ENCODE results near the gene CGREF1. TPM values are rescaled to one million over a fixed set of nuclear protein-coding genes. Genes with fewer than 3 reads are reported as not detected.

Gene CGREF1
- polyA plus RNA-seq, 1 of the 3 experiments (the other 2 are of a cell fraction) = 18.3 TPM

GRCh38 chr2:27051902-27052645, 66.9 kb downstream of the CGREF1 start:
- H2AFZ ChIP-seq (ENCODE audit: low read depth) = peak overlapping the region; percentile 71
- TF ChIP-seq MXI1 (IDR thresholded peaks at IDR 0.05; ENCODE audit: low read depth, low read length) (no peak), GABPA (IDR thresholded peaks at IDR 0.05; ENCODE audit: low read depth) (no peak), TEAD4 (IDR thresholded peaks at IDR 0.05; ENCODE audit: borderline replicate concordance, insufficient read depth) (no peak), SIN3A (IDR thresholded peaks at IDR 0.05; ENCODE audit: borderline replicate concordance, low read depth, low read length) (no peak), NFIC (IDR thresholded peaks at IDR 0.05; ENCODE audit: borderline replicate concordance) (no peak), RAD21 (IDR thresholded peaks at IDR 0.05; ENCODE audit: low read length) (no peak), YY1 (IDR thresholded peaks at IDR 0.05; ENCODE audit: low read depth) (no peak), SMC3 (IDR thresholded peaks at IDR 0.05; ENCODE audit: low read depth, low read length) (no peak), FOSL2 (IDR thresholded peaks at IDR 0.05; ENCODE audit: borderline replicate concordance, low read depth) (no peak), REST (IDR thresholded peaks at IDR 0.05; ENCODE audit: low read depth, low read length) (no peak), USF1 (IDR thresholded peaks at IDR 0.05; ENCODE audit: borderline replicate concordance, low read depth) (no peak), JUND (IDR thresholded peaks at IDR 0.05) (no peak), MEF2A (IDR thresholded peaks at IDR 0.05; ENCODE audit: borderline replicate concordance, low read depth) (no peak), TAF1 (IDR thresholded peaks at IDR 0.05; ENCODE audit: borderline replicate concordance, low read depth, low read length) (no peak), EZH2phosphoT487 (IDR thresholded peaks at IDR 0.05; ENCODE audit: borderline replicate concordance, low read depth) (no peak)
- no peaks in the 10 kb centered on the region for H3K9me2 ChIP-seq
- H3K27me3 ChIP-seq (ENCODE audit: insufficient read depth) = no peaks in the 10 kb centered on the region
- H3K27ac ChIP-seq (ENCODE audit: low read depth in 2 of 2, low read length in 1 of 2) = peak overlapping the region in 1 of 2 experiments; percentile 98; a peak in 3 of 4 replicates
- peaks cover 13 to 37% of the 10 kb centered on the region in 2 experiments for H3K36me3 ChIP-seq (replicated peaks in 1 of 2; ENCODE audit: control insufficient read depth in 1 of 2, insufficient read depth in 2 of 2, low read length in 1 of 2)
- peak overlapping the region; percentile 98 for H3K4me2 ChIP-seq
- WGBS (ENCODE audit: low lambda C conversion rate) = 12% methylated on average over 17 of the region's 24 CpGs
- H3K9me3 ChIP-seq = no peaks in the 10 kb centered on the region
- H3F3A ChIP-seq (replicated peaks; ENCODE audit: insufficient read depth) = peaks cover 32% of the 10 kb centered on the region
- ChIA-PET POLR2A (interaction anchor here (0.6 to 4.8 kb wide), 14 partner anchors 8 to 90 kb away, joined by 3 to 80 read pairs (median 12); partner anchors contain the start of genes EMILIN1, KHK, OST4 and TMEM214), CTCF (interaction anchor here (0.7 to 13.5 kb wide), 11 partner anchors 8 to 251 kb away, joined by 3 to 216 read pairs (median 6); partner anchors contain the start of genes EMILIN1, KHK and OST4)
- peak overlapping the region; percentile 76 for H3K9ac ChIP-seq
- no peaks in the 10 kb centered on the region for H4K20me1 ChIP-seq (ENCODE audit: insufficient read depth)
- DNase-seq = peak; percentile 67
- no peaks in the 10 kb centered on the region for H3K79me2 ChIP-seq (ENCODE audit: insufficient read depth)
- H3K4me3 ChIP-seq (ENCODE audit: low read depth in 2 of 2, low read length in 1 of 2) = peak overlapping the region; percentile 86 to 89
- peaks cover 10 to 15% of the 10 kb centered on the region in 2 experiments; a peak in 2 of 4 replicates for H3K4me1 ChIP-seq (ENCODE audit: control insufficient read depth in 1 of 2, insufficient read depth in 2 of 2, low read depth in 1 of 2, low read length in 1 of 2)

Measured in SK-N-SH (cell line).